GM08714 (cell line): ENCODE measurements around the gene MLN.

Experiments used
- H3K4me3 ChIP-seq: fragments of 200-500 bp; sonication (Bioruptor generic); 2 replicates; pipeline ENCODE4 v1.5.1; 2014; ENCODE audit warnings: mild to moderate bottlenecking, low read length, inconsistent platforms
- ZNF274 ChIP-seq: IDR thresholded peaks from 2 replicates; pipeline ENCODE4 v1.6.1; 2012; ENCODE audit warnings: mild to moderate bottlenecking, low read depth, low read length

The MLN gene

DNA sequence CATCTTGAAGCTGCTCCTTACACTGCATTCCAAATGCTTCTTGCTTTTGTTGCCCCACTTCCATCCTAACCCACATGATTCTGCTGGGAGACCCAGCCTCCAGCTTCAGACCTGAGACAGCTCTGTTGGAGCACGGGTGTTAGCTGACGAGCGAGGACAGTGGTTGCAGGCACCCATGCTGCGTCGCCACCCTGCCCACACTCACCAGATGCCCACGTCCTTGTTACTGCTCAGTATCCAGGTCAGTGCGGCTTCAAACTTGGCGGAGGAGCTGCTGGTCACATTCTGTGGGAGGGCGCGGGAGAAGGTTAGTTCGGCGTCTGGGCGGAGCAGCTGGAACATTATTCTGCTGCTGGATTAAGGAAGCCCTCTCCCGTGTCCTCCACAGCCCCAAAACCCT, 23.9 kb downstream of the MLN start:
- H3K4me3 ChIP-seq, result no peak overlapping the region
- TF ChIP-seq ZNF274, result no peak

DNA sequence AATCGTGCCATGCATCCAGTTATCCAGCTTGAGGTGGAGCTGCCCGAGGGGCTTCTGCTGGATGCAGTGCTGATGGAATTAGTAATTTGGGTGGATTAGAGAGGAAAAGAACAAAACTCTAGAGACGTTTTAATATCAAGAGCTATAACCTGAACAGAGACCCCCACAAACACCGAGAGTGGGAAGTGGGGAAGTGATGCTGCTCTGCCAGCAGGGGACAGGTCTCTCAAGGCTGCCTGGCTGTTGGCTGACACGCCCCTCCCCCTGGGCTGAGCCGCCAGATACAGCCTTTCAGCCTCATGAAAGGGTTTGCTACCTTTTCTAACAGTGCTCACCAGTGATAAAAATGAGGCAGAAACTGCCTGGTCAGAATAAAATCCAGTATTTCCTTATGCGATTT, 24.5 kb downstream of the MLN start:
- TF ChIP-seq ZNF274, result no peak
- H3K4me3 ChIP-seq, result no peak overlapping the region

GRCh38 chr6:33778444-33779121, 25.2 kb downstream of the MLN start:
- no peak for TF ChIP-seq ZNF274
- no peak overlapping the region for H3K4me3 ChIP-seq

DNA sequence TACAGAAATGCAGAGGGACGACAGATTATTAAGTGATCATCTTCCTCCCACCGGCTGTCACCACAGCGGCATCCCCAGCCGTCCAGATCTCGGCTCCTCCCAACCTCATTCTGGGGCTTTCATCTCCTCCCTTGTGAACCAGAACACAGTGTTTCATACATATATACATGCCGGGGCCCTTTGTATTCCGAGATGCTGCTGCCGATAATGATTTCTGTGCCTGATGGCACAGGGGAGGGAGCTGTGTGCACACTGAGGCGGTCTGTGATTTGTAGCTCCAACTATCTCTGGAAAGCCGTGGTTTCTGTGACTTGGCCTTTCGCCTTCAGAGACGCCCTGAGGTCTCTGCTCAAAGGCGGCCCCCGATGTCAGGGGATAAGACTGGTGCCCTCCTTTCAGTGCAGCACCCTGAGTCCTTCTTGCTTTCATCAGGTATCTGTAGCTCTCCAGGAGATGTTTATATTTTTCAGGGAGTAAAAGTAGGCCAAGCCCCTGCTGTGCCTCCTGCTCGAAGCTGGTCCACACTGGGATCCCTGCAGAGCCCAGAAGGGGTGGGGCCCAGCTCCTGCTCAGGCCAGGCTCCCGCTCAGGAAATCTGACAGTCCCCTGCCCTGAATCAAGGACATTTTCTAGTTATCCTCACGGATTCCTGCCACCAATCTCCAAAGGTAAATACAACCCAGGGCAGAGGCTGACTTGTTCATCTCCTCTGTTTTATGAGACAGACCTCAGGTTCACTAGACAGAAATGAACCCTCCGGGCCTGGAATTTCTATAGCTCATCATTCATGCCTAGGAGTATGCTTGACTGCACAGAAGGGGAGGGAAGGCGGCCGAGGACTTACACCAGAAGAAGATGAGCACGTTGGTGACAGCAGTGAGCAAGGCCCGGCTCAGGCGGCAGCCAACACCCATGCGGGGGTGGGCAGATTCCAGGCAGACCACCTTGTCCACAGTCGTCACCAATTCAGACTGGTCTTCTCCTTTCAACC, 26.1 kb downstream of the MLN start:
- TF ChIP-seq ZNF274, result no peak
- H3K4me3 ChIP-seq, result no peak overlapping the region

DNA sequence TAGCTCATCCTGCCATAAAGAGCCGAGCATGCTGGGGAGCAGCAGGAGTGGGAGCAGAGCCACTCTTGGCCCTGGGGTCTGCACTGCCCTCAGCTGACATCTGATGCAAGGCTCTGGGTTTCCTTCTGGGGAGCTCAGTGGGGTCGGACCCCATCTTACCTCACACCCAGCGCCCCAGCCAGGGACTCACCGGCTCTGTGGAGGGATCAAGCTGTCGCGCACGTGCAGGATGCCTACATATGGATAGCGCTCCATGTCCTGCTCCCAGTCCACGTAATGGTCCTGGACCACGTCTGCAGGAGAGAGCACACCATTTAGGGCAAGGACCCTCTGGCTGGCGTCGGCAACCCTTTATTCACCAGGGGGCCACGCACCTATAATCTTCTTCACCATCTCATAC, 27.0 kb downstream of the MLN start:
- H3K4me3 ChIP-seq, result no peak overlapping the region
- no peak for TF ChIP-seq ZNF274

- H3K4me3 ChIP-seq, result no peak overlapping the region
- no peak for TF ChIP-seq ZNF274
These were observed 27.6 kb downstream of the MLN start for GRCh38 chr6:33776186-33776585.

DNA sequence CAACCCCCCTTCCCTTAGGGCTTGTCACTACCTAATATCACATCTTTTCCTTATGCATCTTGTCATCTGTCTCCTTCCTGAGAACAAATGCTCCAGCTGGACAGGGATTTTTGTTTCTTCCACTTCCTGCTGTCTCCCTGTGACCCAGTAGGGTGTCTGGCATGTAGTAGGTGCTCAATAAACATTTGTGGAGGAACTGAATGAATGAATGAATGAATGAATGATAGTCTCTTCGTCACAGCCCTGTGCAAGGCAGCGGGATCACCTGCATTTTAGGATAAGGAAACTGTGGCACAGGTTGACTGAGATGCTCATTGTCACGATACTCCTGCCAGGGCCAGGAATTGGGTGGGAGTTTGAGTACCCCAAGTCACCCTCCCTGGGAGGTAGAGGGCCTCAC, 29.0 kb downstream of the MLN start:
- no peak for TF ChIP-seq ZNF274
- no peak overlapping the region for H3K4me3 ChIP-seq

DNA sequence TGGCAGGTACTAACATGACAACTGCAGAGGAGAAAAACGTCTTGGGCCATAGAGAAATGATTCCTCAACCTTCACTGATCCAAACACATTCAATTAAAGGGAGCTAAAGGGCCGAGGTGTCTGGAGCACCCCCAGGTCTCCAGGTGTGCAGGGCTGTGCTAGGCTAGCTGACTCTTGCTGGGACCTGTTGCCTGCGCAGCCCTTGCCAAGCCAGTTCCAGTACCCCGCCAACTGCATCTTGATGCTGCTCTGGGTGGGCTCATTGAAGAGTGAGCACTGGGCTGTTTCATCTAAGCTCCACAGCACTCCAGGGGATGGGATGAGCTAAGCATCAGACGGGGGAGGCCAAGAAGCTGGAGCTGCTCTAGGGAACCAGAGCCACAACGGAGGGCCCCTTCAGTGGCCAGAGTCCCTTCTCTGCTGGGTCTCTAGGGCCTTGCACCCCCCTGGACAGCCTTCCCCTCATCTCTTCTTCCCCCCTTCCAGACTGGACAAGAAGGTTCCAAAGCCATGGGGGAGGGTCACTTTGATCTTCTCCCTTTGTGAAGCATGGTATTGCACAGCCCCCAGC, 30.8 kb downstream of the MLN start:
- H3K4me3 ChIP-seq, result no peak overlapping the region
- TF ChIP-seq ZNF274, result no peak

DNA sequence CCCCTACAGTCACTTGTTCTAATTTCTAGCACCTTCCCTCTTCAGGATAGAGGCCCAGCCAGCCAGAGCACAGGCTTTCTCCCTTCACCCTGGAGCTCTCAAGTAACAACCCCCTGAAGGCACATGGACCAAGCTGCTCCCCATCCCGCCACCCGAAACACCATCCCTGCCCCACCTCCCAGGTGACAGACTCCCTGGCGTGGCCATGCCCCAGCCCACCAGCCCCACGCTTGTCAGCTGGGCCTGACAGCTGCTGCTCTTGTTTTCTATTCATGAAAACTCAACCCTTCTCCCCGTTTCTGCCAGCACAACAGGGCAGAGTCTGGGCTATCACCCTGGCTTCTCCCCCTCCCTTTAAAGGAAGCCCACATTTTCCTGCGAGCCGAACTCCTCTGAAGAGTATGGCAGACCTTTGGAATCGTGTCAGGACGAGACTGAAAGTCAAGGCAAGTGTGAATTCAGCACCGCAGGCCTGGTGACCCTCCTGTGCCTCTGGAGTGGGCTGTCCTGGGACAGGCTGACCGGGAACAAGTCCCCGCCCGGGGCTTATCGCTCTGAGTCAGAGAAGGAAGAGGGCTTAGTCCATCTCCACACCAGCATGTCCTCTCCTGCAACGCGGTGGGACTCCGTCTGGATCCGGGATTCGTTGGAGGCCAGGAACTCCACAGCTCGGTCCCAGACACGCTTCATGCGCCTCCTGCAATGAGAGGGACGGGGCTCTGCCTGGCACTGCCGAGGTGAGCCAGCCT, 31.5 kb downstream of the MLN start:
- TF ChIP-seq ZNF274, result no peak
- H3K4me3 ChIP-seq, result no peak overlapping the region

DNA sequence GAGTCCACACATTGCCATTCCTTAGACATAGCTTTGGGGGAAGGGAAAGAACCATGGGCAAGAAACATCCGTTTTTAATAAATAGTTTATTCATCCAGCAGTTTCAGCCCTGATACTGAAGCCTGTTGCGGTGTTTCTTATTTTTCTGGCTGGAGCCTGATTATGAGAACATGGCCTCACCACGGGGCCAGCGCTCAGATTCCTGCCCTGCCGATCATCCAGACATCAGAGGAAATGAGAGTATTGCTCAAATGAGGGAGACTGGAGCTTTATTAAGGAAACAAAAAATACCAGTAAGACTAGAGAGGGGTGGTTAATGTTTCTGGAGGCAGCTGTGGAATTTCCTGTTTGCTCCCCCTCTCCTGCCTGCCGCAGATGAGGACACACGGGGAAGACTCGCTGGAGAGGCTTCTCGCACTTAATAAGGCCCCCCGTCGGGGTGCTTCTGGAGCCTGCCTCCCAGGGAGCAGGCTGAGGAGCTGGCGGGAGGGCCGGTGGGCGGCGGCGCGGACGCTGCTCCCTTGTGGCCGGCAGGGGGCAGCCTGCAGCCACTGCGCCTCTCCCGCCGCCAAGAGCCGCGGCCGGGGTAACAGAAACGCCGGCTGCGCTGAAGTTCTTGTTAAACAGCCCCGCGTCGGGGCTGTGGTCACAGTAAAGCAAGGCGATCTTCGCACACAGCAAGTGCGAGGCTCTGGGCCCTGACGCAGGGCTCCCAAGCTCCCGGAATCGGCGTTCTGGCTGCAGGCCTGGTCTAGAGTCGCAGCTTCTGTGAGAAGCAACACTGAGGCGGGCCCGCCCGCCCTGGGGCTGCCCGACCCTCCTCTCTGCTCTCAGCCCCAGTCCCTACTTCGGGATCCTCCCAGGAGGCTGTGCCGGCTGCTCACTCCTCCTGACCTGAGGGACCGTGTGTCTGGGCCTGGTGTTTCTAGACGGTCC, 32.4 kb downstream of the MLN start:
- no peak overlapping the region for H3K4me3 ChIP-seq
- TF ChIP-seq ZNF274, result no peak

- H3K4me3 ChIP-seq, result no peak overlapping the region
- no peak for TF ChIP-seq ZNF274
These were observed 33.0 kb downstream of the MLN start for GRCh38 chr6:33770833-33771145.

DNA sequence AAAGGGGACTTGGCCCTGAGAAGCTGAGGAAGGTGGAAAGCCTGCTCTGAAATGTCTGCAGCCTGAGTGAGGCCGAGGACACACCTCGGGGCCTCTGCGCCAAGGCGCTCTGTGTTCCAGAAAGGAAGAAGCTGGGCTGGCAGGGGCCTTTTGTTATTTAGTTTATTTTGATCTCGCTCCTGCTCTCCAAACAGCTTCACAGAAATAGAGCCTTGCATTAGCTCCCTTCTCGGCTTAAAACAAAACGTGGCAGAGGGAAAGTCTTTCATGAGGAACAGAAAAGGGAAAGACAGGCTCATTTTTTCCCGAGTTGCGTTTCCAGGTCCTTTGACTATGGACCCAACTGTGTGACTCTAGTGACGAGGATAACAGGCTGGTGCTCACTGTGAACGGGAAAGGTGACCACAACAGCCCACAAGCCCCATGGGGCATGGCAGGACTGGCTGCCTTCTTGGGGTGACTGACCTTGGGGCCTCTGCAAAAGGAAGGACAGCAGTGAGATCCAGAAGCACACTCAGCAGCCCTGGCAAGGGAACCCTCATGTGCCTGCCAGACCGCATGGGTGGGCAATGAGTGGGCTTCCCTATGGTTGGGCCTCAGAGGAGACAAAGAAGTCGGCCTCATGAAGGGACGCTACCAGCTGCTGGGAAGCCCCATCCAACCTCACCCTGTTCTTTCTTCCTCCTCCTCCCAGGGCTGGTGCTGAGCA, 33.5 kb downstream of the MLN start:
- H3K4me3 ChIP-seq, result no peak overlapping the region
- TF ChIP-seq ZNF274, result no peak
